H1 (cell line): ENCODE results near the gene CEACAM16. TPM values are rescaled to one million over a fixed set of nuclear protein-coding genes. Genes with fewer than 3 reads are reported as not detected.

Source experiments
- HDAC2 ChIP-seq, 2 experiments: fragments of 300-600 bp in 1 of 2; sonication (generic) in 1 of 2; IDR thresholded peaks; 2 replicates each; pipeline ENCODE4 v1.6.1; 2011 to 2012; ENCODE audit warnings: low read depth in 2 of 2, low read length in 2 of 2, mild to moderate bottlenecking in 2 of 2, moderate library complexity in 2 of 2, borderline replicate concordance in 1 of 2, inconsistent platforms in 1 of 2
- polyA plus RNA-seq, 7 experiments: library from polyadenylated mRNA; depleted of rRNA in 3 of 7; stranded (reverse) in 5 of 7; unstranded in 2 of 7; fragments of >200 nt in 5 of 7; fragments of 200-250 nt in 2 of 7; gene quantifications; 1 replicate in 5 of 7; 2 replicates in 1 of 7; 4 replicates in 1 of 7; pipeline versions ENCODE4 v1.2.1 to v1.2.3, GENCODE V29; 2011 to 2013; ENCODE audit warnings: missing spikeins in 2 of 7, mixed read lengths in 2 of 7
- total RNA-seq: library from RNA; stranded (reverse); fragmentation: NEBNext Ultra II Directional; extraction: Animal tissue kit (Norgen Biotek cat#: 25700); gene quantifications from 2 replicates; pipeline ENCODE4 v1.2.1, GENCODE V29; 2021

Gene CEACAM16
- total and polyA plus RNA-seq, 2 of the 8 experiments (the other 6 are each of a cell fraction or from before 2014, with no cell fraction given): not detected

DNA sequence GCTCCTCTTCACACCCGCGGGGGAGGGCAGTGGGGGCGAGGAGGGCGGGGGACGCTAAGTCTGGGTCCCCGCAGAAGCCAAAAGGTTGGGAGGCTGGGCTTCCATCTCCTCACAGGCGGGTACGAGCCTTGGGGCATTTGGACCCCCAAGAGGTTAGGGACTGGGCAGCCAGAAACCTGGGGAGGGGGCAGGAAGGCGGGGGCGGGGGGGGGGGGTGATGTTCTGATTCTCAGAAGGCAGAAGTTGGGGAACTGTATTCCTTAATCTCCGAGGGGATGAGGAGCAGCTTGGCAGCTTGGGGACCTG lies 54.6 kb downstream of the CEACAM16 start (continued):
- no peak for TF ChIP-seq HDAC2 (IDR thresholded peaks at IDR 0.05; ENCODE audit: borderline replicate concordance in 1 of 2, low read depth in 2 of 2, low read length in 2 of 2)
